Left lung (tissue), 10 donors: ENCODE results near the gene PDCD5. TPM values are rescaled to one million over a fixed set of nuclear protein-coding genes. Genes with fewer than 3 reads are reported as not detected.
"Not testable (repeated sequence)": the region's sequence is repeated elsewhere in the genome, so short reads cannot be mapped to it uniquely, and the experiment has no call there.

Experiments
- ATAC-seq: fragments of 200-7000 bp; cut with Tn5 transposase; one replicate; pipeline ENCODE4 v1.9.1; 2020; ENCODE audit warnings: moderate library complexity
- DNase-seq, 4 donors: peaks; one replicate each; pipeline ENCODE4 v3.0.0-alpha.2; 2013 to 2020
- H3K27ac ChIP-seq, 2 donors: fragments of 200-600 bp; sonication (generic) in 1 of 2; one replicate each; pipeline versions ENCODE4 v1.5.0 to v1.8.0; 2020 to 2021
- H3K27me3 ChIP-seq, 2 donors: fragments of 200-600 bp; sonication (generic) in 1 of 2; one replicate each; pipeline versions ENCODE4 v1.5.0 to v1.8.0; 2020 to 2021
- H3K36me3 ChIP-seq, 2 donors: fragments of 200-600 bp; sonication (generic) in 1 of 2; one replicate each; pipeline versions ENCODE4 v1.5.0 to v1.8.0; 2020 to 2021
- H3K4me1 ChIP-seq, 2 donors: fragments of 200-600 bp; one replicate each; pipeline ENCODE4 v1.8.0; 2021
- H3K4me3 ChIP-seq, 2 donors: fragments of 200-600 bp; sonication (generic) in 1 of 2; one replicate each; pipeline versions ENCODE4 v1.5.0 to v1.8.0; 2020 to 2021; ENCODE audit warnings: mild to moderate bottlenecking in 1 of 2
- H3K9me3 ChIP-seq, 2 donors: fragments of 200-600 bp; sonication (generic) in 1 of 2; one replicate each; pipeline versions ENCODE4 v1.5.0 to v1.8.0; 2020 to 2021
- intact Hi-C, 2 donors: fragments of 100-400 bp; cut with DNase I; formaldehyde crosslinking; loops; one replicate each; pipeline versions ENCODE4 v1.11.2 to v1.14.2; 2022
- polyA plus RNA-seq, 6 donors: library from polyadenylated mRNA; unstranded; fragments of 120-200 nt; gene quantifications; one replicate each; pipeline ENCODE4 v1.2.1, GENCODE V29; 2013; ENCODE audit not compliant: insufficient read length in 6 of 6
- total RNA-seq, 2 donors: library from RNA; stranded (reverse); fragmentation: NEBNext Ultra II Directional; extraction: Animal tissue kit (Norgen Biotek cat#: 25700); gene quantifications; one replicate each; pipeline ENCODE4 v1.2.1, GENCODE V29; 2021
- TF ChIP-seq, protein P1 (sequence below), 2 donors: fragments of 200-600 bp; sonication (generic) in 1 of 2; IDR thresholded peaks; one replicate each; pipeline versions ENCODE4 v1.5.0 to v1.8.0; 2021; ENCODE audit warnings: antibody characterized with exemption in 2 of 2
- donor health status: DM: no; HTN: yes; CAD: no.
- donor health status: DM: no; HTN: no; CAD: no.

PDCD5 gene
- total and polyA plus RNA-seq, 8 donors, result 69.3 to 131 (median 115) TPM

DNA sequence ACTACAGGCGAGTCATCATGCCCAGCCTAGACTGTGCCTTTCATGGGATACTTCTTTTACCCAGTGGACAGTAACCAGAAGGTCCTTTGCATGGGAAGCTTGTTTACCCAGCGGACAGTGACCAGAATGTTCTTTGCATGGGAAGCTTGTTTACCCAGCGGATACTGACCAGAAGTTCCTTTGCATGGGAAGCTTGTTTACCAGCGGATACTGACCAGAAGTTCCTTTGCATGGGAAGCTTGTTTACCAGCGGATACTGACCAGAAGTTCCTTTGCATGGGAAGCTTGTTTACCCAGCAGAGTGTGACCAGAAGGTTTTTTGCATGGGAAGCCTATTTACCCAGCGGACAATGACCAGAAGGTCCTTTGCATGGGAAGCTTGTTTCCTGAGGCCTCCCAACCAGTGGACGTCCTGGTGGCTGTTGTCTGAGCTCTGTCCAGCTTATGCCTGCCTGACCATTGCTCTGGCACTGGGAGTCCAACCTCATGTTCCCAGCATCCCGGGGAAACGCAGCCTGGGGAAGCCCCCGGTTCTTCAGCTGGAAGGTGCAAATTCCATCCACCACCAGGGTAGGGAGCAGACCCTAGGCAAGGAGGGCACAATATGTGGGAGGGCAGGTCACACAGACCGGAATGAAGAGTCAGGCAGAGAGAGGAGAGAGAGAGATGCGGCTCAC lies 41.6 kb upstream of the PDCD5 start:
- no peaks in the 10 kb centered on the region for H3K27me3 ChIP-seq
- peaks cover 0 to 4% of the 10 kb centered on the region in 2 donors for H3K9me3 ChIP-seq
- H3K4me3 ChIP-seq, result no peak overlapping the region
- TF ChIP-seq, protein P1, sequence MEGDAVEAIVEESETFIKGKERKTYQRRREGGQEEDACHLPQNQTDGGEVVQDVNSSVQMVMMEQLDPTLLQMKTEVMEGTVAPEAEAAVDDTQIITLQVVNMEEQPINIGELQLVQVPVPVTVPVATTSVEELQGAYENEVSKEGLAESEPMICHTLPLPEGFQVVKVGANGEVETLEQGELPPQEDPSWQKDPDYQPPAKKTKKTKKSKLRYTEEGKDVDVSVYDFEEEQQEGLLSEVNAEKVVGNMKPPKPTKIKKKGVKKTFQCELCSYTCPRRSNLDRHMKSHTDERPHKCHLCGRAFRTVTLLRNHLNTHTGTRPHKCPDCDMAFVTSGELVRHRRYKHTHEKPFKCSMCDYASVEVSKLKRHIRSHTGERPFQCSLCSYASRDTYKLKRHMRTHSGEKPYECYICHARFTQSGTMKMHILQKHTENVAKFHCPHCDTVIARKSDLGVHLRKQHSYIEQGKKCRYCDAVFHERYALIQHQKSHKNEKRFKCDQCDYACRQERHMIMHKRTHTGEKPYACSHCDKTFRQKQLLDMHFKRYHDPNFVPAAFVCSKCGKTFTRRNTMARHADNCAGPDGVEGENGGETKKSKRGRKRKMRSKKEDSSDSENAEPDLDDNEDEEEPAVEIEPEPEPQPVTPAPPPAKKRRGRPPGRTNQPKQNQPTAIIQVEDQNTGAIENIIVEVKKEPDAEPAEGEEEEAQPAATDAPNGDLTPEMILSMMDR (IDR thresholded peaks at IDR 0.05), result no peak
- intact Hi-C loops, result no loop called here
- DNase-seq (no peak), ATAC-seq (no peak)
- H3K27ac ChIP-seq, result no peak overlapping the region
- no peaks in the 10 kb centered on the region for H3K36me3 ChIP-seq
- H3K4me1 ChIP-seq, result no peaks in the 10 kb centered on the region

DNA sequence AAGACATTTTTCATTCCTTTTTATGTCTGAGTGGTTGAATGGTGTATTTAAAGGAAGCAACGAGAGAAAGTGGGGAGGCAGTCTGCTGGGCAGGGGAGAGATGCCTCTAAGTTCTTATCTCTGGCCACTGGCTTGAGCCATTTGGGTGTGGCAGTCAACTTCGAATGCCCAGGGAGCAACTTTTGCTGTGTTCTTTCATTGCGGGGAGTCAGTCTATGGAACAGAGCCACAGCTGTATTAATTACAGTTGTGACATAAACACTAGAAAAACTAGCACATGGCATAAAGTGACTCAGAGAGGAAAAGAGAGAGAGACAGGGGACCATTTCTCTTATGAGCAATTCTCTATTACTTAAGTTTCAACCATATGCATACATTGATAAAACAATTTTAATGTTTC lies 40.4 kb upstream of the PDCD5 start:
- H3K4me1 ChIP-seq, result no peaks in the 10 kb centered on the region
- DNase-seq, result no peak
- H3K9me3 ChIP-seq, result no peaks in the 10 kb centered on the region
- intact Hi-C loops, result no loop called here
- no peaks in the 10 kb centered on the region for H3K36me3 ChIP-seq
- no peak overlapping the region for H3K27ac ChIP-seq
- TF ChIP-seq, protein P1 (IDR thresholded peaks at IDR 0.05), result no peak
- H3K4me3 ChIP-seq, result no peak overlapping the region
- H3K27me3 ChIP-seq, result no peaks in the 10 kb centered on the region
- ATAC-seq, result no peak

DNA sequence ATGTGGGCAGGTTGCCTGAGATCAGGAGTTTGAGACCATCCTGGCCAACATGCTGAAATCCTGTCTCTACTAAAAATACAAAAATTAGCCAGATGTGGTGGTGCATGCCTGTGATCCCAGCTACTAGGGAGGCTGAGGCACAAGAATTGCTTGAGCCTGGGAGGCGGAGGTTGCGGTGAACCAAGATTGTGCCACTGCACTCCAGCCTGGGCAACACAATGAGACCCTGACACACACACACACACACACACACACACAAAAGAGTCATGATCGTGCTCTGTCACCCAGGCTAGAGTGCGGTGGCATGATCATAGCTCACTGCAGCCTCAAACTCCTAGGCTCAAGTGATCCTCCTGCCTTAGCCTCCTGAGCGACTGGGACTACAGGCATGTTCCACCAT lies 39.6 kb upstream of the PDCD5 start:
- DNase-seq, intact Hi-C loops: not testable (repeated sequence)

DNA sequence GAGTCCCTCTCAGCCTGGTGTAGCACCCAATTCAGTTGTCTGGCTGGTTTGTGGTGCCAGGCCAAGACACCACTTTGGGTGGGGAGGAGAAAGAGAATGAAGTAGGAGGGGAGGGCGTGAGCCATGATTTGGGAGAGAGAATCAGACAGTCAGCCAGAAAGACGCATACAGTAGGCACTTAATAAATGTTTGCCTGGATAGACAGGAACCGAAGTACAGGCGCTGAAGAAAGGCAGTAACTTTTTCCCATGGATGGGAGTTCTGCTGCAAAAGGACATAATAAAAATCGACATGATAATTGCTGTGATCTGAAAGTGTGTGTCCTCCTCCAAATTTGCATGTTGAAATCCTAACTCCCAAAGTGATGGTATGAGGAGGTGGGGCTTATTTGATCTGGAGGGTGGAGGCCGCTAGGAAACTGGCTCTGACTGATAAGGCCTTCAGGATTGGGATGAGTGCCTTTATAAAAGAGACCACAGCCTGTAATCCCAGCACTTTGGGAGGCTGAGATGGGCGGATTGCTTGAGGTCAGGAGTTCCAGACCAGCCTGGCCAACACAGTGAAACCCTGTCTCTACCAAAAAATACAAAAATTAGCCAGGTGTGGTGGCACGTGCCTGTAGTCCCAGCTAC lies 38.4 kb upstream of the PDCD5 start:
- intact Hi-C loops, result no loop called here

More for the DNA sequence above, 39.6 kb upstream of the PDCD5 start:
- H3K4me3 ChIP-seq, H3K36me3 ChIP-seq, H3K4me1 ChIP-seq, H3K9me3 ChIP-seq, H3K27me3 ChIP-seq, ATAC-seq, H3K27ac ChIP-seq: not testable (repeated sequence)

DNA sequence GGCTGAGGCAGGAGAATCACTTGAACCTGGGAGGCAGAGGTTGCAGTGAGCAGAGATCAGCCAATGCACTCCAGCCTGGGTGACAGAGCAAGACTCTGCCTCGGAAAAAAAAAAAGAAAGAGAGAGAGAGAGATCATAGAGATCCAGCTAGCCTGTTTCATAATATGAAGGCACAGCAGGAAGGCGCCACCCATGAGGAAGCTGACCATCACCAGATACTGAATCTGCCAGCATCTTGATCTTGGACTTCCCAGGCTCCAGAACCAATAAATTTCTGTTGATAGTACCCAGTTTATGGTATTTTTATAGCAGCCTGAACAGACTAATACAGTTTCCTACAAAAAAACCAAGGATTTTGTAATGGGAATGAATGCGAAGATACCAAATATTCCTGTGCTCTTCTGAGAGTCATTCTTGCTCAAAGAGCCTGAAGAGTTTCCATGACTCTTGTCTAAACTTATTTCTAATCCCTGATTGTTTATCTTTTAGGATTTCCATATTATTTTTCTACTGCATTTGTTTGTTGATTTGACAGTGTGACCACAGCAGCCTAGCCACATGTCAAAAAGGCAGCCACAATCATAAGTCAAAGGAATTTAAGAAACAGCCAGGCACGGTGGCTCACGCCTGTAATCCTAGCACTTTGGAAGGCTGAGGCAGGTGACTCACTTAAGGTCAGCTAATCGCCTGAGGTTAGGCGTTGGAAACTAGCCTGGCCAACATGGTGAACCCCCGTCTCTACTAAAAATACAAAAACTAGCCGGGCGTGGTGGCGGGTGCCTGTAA lies 37.7 kb upstream of the PDCD5 start:
- H3K27me3 ChIP-seq, result no peaks in the 10 kb centered on the region
- ATAC-seq, result no peak
- H3K27ac ChIP-seq, result no peak overlapping the region
- no peaks in the 10 kb centered on the region for H3K9me3 ChIP-seq
- no peaks in the 10 kb centered on the region for H3K36me3 ChIP-seq
- DNase-seq, result no peak
- no peaks in the 10 kb centered on the region for H3K4me1 ChIP-seq
- TF ChIP-seq, protein P1 (IDR thresholded peaks at IDR 0.05), result no peak
- intact Hi-C loops, result no loop called here
- no peak overlapping the region for H3K4me3 ChIP-seq

More for the DNA sequence above, 38.4 kb upstream of the PDCD5 start:
- Histone ChIP-seq H3K36me3 (no peaks in the 10 kb centered on the region), H3K27me3 (no peaks in the 10 kb centered on the region), H3K9me3 (no peaks in the 10 kb centered on the region), H3K4me3 (no peak overlapping the region), H3K4me1 (no peaks in the 10 kb centered on the region), H3K27ac (no peak overlapping the region)
- ATAC-seq (no peak), DNase-seq (no peak)
- TF ChIP-seq, protein P1 (IDR thresholded peaks at IDR 0.05), result no peak
